ENCODE data around the gene PISD. TPM values are rescaled to one million over a fixed set of nuclear protein-coding genes. Genes with fewer than 3 reads are reported as not detected.

Gene PISD
- total RNA-seq, 4 donors from 2014 or later, result 33.7 to 111 (median 47.7) TPM

DNA sequence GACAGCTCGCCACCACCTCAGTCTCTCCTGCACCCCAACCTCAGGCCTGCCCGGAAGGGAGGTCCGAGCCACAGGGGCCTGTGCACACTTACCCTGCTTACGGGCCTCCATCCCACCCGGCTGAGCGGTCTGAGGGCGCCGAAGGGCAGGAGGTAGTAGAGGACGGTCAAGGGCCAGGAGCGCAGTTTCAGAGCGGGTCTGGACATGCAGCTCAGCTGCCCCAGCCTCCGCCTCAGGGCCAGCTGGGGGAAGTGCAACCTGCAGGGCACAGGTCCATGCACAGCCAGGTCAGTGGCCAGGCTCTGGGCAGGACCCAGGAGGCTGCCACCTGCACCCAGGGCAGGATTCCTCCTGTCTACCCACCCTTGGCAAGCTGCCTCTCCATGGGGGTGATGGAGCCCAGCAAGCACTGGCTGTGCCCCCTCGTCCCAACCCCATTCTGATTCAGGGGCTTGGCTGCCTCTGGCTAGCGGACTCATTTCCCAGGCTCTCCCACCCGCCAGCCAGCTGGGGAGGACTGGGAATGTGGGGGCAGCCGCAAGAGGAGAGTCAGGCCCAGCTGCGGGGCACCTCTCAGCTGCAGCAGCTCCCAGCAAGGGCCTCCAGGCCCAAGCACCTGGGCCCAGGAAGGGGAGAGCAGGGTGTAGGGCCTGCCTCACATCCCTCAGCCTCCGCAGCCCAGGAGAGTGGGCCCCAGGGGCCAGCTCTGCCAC is 38.3 kb downstream of the PISD start:
- TF ChIP-seq CTCF (IDR thresholded peaks at IDR 0.05) (no peak), POLR2A (IDR thresholded peaks at IDR 0.05) (no peak), EP300 (IDR thresholded peaks at IDR 0.05; ENCODE audit: low read depth) (no peak), POLR2AphosphoS5 (IDR thresholded peaks at IDR 0.05) (no peak)
- Histone ChIP-seq H3K36me3 (peaks cover 0 to 21% (median 6%) of the 10 kb centered on the region in 4 donors), H3K9me3 (no peaks in the 10 kb centered on the region), H3K27me3 (no peaks in the 10 kb centered on the region), H3K4me1 (peaks cover 11 to 34% (median 21%) of the 10 kb centered on the region in 4 donors), H3K27ac (no peak overlapping the region), H3K4me3 (no peak overlapping the region)
- DNase-seq, result no peak
- intact Hi-C loops (cut with DNase I; ENCODE audit: low total_unique reads), result no loop called here
- 95% methylated on average over 14 of the region's 18 CpGs; no CpG with 5 or more reads in 1 of the 2 donors for WGBS, 2 donors (ENCODE audit: low coverage in 1 of 2)
- in situ Hi-C loops (cut with MboI; ENCODE audit: low pct_ligation_motif_present in 1 of 4, low pct_unique_long_range_greater_than_20kb in 1 of 4, low sequenced_read_pairs in 3 of 4), result no loop called here

DNA sequence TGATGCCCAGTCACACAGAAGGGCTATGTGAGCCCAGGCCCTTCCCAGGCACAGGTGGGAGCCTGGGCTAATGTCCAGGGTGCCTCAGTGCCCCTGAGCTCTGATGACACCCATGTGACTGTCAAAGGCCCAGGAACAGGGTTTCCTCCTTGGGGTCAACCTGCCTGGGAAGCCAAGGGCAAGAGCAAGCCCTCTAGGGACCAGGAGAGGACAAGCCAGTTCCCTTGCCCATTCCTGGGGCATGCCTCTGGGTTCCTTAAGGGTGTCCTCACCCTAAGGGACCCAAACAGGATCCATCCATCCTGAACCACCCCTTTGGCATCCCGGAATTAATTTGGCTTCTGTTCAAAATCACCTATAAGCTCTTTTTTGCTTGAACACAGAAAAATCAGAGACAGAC is 39.0 kb downstream of the PISD start:
- no peak overlapping the region for H3K27ac ChIP-seq
- H3K27me3 ChIP-seq, result no peaks in the 10 kb centered on the region
- H3K4me1 ChIP-seq, result peaks cover 11 to 30% (median 21%) of the 10 kb centered on the region in 4 donors
- 89% methylated on average over 1 of the region's 1 CpG; no CpG with 5 or more reads in 1 of the 2 donors for WGBS, 2 donors (ENCODE audit: low coverage in 1 of 2)
- no peaks in the 10 kb centered on the region for H3K9me3 ChIP-seq
- intact Hi-C loops (cut with DNase I; ENCODE audit: low total_unique reads), result no loop called here
- TF ChIP-seq POLR2AphosphoS5 (IDR thresholded peaks at IDR 0.05) (no peak), CTCF (IDR thresholded peaks at IDR 0.05) (no peak), POLR2A (IDR thresholded peaks at IDR 0.05) (no peak)
- H3K36me3 ChIP-seq, result peaks cover 0 to 26% (median 8%) of the 10 kb centered on the region in 4 donors
- H3K4me3 ChIP-seq, result no peak overlapping the region
- no peak for DNase-seq
- in situ Hi-C loops (cut with MboI; ENCODE audit: low pct_ligation_motif_present in 1 of 4, low pct_unique_long_range_greater_than_20kb in 1 of 4, low sequenced_read_pairs in 3 of 4), result no loop called here

- DNase-seq, result no peak
- TF ChIP-seq POLR2A (IDR thresholded peaks at IDR 0.05) (no peak), CTCF (IDR thresholded peaks at IDR 0.05) (no peak), POLR2AphosphoS5 (IDR thresholded peaks at IDR 0.05) (no peak), EP300 (IDR thresholded peaks at IDR 0.05; ENCODE audit: low read depth) (no peak)
- peaks cover 0 to 27% (median 8%) of the 10 kb centered on the region in 4 donors for H3K36me3 ChIP-seq
- in situ Hi-C loops (cut with MboI; ENCODE audit: low pct_ligation_motif_present in 1 of 4, low pct_unique_long_range_greater_than_20kb in 1 of 4, low sequenced_read_pairs in 3 of 4), result no loop called here
- H3K27ac ChIP-seq, result no peak overlapping the region
- intact Hi-C loops (cut with DNase I; ENCODE audit: low total_unique reads), result no loop called here
- peaks cover 8 to 23% (median 21%) of the 10 kb centered on the region in 4 donors for H3K4me1 ChIP-seq
- H3K9me3 ChIP-seq, result no peaks in the 10 kb centered on the region
- no peaks in the 10 kb centered on the region for H3K27me3 ChIP-seq
- WGBS, 2 donors (ENCODE audit: low coverage in 1 of 2), result 92 to 100% methylated on average over 1 to 18 of the region's 19 CpGs
- no peak overlapping the region for H3K4me3 ChIP-seq
Observed at GRCh38 chr22:31621507-31622124, 40.4 kb downstream of the PISD start.

- in situ Hi-C loops (cut with MboI; ENCODE audit: low pct_ligation_motif_present in 1 of 4, low pct_unique_long_range_greater_than_20kb in 1 of 4, low sequenced_read_pairs in 3 of 4) (no loop called here), intact Hi-C loops (cut with DNase I; ENCODE audit: low total_unique reads) (no loop called here)
Observed at GRCh38 chr22:31620756-31621480, 41.1 kb downstream of the PISD start.

More at GRCh38 chr22:31620756-31621480, 41.1 kb downstream of the PISD start:
- 88 to 90% methylated on average over 2 to 20 of the region's 20 CpGs for WGBS, 2 donors (ENCODE audit: low coverage in 1 of 2)
- no peak overlapping the region for H3K27ac ChIP-seq
- H3K4me3 ChIP-seq, result no peak overlapping the region
- H3K9me3 ChIP-seq, result no peaks in the 10 kb centered on the region
- peaks cover 1 to 22% (median 19%) of the 10 kb centered on the region in 4 donors for H3K4me1 ChIP-seq
- DNase-seq, result no peak
- H3K36me3 ChIP-seq, result peaks cover 0 to 27% (median 8%) of the 10 kb centered on the region in 4 donors
- no peaks in the 10 kb centered on the region for H3K27me3 ChIP-seq
- TF ChIP-seq POLR2A (IDR thresholded peaks at IDR 0.05) (no peak), POLR2AphosphoS5 (IDR thresholded peaks at IDR 0.05) (no peak), EP300 (IDR thresholded peaks at IDR 0.05; ENCODE audit: low read depth) (no peak), CTCF (IDR thresholded peaks at IDR 0.05) (no peak)
